Mammary epithelial cell (primary cell): ENCODE results near the gene LYSET.

Experiments
- CTCF ChIP-seq, 2 donors: IDR thresholded peaks in 1 of 2; conservative IDR thresholded peaks in 1 of 2; 2 replicates each; pipeline ENCODE4 v1.5.1; 2011 to 2012; ENCODE audit warnings: inconsistent platforms in 2 of 2, low read length in 2 of 2, mild to moderate bottlenecking in 2 of 2, control low read depth in 1 of 2, low read depth in 1 of 2; ENCODE audit not compliant: insufficient read depth in 1 of 2; ENCODE audit errors: extremely low read depth in 1 of 2
- EZH2 ChIP-seq: IDR thresholded peaks from 2 replicates; pipeline ENCODE4 v1.6.1; 2012; ENCODE audit warnings: low read length, inconsistent platforms, borderline replicate concordance

GRCh38 chr14:93155667-93156066, 29.4 kb upstream of the LYSET start:
- no peak for TF ChIP-seq CTCF (conservative IDR thresholded peaks at IDR 0.05 in 1 of 2, IDR thresholded peaks at IDR 0.05 in 1 of 2; ENCODE audit: extremely low read depth in 1 of 2, insufficient read depth in 1 of 2, low read depth in 1 of 2, low read length in 2 of 2)
- no peak for TF ChIP-seq EZH2
